HG03139 (cell line): ENCODE measurements around the gene MAP2.

ENCODE experiments used
- ATAC-seq: cut with Tn5 transposase; IDR thresholded peaks from one replicate; pipeline ENCODE4 v1.9.1; 2021; ENCODE audit not compliant: unreplicated experiment

The MAP2 gene

DNA sequence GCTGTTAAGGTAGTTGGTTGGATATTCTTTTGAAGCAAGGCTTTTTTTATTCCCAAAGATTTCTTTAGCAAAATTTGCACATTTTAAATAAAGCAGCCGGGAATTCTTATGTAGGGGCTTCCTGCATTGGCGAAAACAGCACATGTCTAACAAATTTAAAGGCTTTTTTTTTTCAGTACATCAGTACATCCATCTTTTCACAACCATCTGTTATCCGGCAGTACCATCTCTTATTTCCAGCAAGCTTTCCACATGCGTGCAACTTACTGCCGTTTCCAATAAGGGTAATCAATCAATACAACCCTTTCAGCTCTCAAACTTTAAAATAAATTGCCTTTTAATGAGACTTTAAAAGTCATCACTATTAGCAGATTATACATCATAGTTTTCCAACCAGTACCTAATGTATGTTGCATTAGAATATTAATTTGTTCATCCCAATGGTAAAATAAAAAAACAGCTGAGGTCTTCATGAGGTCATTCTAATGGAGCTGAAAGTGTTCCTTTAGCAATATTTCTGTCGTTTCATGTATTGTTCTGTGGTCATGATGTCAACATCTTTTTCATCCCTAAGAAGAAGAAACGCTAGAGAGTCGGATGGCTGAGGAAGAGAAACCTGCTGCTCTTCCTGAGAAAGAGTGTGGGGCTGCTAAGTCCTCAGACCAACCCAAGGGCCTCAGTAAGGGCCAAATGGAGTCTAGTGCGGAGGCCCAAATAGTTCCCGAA lies 266.3 kb downstream of the MAP2 start:
- ATAC-seq = no peak

DNA sequence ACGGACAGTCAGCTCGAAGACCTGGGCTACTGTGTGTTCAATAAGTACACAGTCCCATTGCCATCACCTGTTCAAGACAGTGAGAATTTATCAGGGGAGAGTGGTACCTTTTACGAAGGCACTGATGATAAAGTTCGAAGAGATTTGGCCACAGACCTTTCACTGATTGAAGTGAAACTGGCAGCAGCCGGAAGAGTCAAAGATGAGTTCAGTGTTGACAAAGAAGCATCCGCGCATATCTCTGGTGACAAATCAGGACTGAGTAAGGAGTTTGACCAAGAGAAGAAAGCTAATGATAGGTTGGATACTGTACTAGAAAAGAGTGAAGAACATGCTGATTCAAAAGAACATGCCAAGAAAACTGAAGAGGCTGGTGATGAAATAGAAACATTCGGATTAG lies 270.9 kb downstream of the MAP2 start:
- no peak for ATAC-seq

DNA sequence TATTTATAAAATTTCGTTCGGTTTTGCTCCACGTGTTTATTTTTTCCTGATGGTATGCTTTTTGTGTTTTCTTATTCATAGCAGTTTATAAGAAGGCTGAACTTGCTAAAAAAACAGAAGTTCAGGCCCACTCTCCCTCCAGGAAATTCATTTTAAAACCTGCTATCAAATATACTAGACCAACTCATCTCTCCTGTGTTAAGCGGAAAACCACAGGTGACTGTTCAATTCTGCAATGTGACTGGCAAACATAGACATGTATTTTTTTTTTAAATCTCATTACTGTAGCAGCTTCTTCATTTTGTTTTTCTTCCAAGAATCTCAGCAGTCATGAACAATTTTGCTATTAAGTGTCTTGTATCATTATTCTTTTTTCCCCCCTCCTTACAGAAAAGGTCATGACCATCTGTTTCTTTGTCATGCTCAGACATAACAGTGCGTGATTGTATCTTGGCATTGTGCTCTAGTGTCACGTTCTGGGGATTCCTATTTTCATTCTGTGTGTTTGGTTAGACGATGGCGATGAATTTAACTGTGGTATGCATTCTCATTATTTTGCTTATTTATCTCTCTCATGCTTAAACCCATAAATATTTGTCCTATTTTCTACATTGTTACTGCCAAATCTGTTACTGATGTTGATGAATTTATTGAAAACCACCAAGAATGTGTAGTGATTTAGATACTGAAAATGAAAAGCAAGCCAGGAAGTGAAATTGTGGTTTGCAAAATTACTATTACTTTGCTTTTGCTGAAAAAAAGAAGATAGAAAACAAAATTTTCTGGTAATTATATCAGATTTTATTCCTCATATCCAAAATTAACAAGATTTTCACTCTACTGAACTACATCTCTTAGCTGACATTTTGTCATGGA lies 273.2 kb downstream of the MAP2 start:
- ATAC-seq = peak; percentile 72

DNA sequence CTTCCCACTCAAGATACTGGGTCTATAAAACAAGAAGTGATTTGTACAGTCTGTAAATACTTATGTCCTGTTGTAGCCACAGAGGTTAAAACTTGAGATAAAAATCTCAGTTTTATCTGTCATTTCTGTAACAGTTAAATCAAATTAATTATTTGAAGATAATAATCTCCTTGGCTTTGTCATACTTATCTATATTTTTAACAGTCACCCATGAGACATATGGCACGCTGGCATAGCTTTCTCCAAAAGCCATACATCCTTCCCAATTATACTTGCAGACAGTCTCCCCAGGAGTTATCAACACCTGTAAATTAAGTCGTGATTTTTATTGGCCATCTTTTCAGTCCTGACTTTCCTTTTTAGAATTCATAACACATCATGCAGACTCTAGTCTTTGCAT lies 278.9 kb downstream of the MAP2 start:
- ATAC-seq = no peak

DNA sequence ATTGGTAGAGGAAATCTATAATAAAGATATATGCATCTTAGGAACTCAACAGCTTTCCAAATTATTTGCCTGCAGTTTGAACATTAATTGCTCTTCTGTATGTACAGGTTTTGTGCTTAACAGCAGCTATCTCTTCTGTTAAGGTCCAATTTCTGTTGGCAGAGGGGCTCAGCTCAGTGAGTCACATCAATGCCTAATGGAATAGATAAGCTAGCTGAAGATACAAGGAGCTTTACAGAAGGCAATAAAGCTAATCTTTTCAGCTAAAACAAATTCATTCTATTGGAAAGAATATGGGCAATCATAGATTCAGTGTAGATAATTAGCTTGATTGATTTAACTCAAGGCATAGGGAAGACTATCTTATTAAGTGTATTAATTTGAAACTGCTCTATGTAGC lies 289.4 kb downstream of the MAP2 start:
- ATAC-seq = no peak

DNA sequence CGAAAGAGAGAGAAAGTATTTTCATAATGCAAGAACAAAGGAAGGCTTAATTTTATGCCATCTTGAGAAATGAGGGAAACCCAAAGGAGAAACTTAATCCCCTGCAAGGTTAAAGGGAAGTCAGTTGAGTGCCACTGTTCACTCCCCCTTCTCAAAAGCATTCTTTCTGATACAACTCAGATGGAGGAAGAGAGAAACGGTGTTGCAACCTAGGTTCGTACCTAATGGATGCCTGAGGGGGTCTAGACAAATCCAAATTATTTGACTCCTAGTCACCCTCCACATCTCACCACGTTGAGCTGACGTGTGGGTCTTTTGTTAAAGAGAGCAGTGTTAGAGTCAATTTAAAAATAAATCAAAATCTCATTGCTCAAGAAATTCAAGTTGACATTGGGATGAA lies 295.2 kb downstream of the MAP2 start:
- ATAC-seq = no peak

DNA sequence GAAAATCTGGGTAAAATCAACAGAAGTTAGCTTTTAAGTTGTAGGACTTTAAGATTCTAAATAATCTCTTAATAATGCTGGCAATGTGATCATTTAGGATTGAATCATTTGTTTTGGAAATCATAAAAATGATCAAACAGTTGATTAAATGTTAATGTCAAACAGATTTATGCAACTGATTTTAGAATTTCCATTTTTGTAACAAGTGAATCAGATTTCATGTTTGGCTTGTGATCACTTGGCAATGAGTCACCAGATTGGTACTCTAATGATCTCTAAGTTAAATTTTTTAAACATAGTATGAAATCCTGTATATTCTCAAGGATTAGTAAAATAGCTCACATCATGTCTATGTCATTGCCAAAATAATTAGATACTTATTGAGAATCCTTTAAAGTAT lies 297.6 kb downstream of the MAP2 start:
- ATAC-seq = no peak

DNA sequence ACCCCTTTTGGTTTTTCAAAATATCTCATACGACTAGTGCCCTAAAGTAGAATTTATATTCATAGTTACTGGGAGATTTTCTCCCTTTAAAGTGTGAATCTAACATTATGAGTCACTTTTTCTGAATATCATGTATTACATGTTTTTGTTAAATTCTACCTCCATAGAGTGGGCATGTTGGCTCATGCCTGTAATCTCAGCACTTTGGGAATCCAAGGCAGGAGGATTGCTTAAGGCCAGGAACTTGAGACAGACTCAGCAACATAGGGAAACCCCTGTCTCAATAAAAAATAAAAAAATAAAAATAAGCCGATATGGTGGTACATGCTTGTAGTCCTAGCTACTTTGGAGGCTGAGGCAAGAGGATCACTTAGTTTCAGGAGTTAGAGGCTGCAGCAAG lies 302.5 kb downstream of the MAP2 start:
- ATAC-seq = no peak

DNA sequence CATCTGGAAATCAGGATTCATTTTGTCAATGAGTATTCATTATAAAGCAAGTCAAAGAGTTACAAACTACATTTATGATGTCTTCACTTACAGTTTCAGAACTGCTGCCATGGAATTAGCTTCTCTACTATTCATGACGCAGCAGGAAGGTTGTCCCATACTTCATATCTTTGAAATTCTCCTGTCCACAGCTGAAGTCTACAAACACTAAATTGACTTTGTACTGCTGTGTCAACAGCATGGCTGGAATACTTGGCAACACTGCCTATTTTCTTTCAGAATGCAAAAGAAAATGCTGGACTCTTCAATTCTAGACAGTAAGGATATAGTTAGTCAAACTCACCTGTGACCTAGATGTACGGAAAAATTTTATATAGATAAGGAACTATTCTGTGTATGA lies 303.2 kb downstream of the MAP2 start:
- ATAC-seq = no peak

DNA sequence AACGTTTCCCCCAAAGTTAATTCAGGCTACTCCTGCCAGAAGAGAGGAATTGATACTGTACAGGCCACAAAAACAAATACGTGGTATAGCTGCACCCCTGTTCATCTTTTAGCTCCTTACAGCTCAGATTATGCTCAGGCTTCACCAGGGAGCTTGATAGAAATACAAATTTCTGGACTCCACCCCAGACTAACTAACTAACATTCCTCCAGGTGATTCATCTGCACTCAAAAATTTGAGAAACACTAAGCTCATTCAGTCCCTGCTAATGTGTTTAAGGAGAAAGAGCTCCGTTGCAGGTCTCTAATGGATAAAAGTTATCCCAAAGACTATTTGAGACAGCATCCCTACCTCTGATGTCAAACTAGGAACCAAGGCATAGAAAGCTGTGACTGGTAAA lies 311.0 kb downstream of the MAP2 start:
- no peak for ATAC-seq

DNA sequence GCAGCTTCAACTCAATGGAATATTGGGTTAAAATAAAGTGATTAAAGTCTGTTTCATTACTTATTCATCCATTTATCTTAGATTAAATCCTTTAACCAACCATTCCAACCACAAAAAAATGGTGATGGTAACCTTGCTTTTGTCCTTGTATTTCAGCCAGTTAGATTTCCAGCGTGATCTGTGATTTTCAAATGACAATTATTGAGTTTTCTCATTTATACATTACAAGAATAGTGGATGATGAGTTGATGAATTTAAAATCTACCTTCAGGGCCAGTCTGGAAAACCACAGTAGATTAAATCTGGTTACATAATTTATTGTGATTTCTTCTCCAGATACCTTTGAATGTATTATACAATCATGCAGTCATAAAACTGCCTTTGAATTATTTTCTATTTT lies 318.1 kb downstream of the MAP2 start:
- ATAC-seq = no peak

DNA sequence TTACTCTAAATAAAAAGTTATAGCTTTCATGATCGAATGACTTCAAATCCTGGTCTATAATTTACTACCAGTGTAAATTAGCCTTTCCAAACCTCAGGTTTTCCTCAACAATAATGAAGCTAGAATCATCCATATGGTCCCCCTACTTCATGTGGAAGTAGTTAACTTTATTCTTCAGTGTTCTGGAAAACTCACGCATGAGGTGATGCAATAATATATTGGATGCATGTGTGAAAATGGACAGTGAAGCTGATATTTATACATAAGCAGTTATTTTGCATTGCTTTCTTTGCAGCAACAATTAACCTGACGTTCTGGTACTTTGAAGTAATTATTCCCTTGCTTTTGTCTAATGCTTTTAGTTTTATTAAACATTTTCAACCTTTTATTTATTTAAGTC lies 329.2 kb downstream of the MAP2 start:
- ATAC-seq = no peak

DNA sequence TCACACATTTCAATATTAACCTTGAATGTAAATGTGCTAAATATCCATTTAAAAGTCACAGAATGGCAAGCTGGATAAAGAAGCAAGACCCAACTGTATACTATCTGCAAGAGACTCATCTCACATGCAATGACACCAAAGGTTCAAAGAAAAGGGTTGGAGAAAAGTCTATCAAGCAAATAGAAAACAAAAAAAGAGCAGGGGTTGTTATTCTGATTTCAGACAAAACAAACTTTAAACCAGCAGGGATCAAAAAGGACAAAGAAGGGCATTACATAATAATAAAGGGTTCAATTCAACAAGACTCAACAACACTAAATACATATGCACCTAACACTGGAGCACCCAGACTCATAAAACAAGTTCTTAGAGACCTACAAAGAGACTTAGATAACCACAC lies 333.3 kb downstream of the MAP2 start:
- ATAC-seq = no peak

DNA sequence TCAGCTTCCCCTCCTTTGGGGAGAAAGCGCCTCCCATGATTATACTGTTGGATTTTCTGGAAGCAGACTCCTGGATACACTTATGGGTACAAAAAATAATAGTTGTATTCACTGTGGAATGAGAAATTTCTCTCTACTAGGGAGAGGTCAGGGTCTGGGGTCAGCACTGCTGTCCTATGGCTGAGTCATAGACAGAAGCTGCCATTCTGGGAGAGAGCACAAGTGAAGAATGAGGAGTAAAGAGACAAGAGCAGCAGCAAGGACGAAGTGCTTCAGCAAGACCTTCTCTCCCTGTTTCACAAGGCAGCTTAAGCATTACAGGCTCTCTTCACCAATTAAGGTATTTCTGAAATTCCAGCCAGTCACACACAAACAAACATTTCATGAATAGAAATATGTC lies 337.7 kb downstream of the MAP2 start:
- no peak for ATAC-seq

DNA sequence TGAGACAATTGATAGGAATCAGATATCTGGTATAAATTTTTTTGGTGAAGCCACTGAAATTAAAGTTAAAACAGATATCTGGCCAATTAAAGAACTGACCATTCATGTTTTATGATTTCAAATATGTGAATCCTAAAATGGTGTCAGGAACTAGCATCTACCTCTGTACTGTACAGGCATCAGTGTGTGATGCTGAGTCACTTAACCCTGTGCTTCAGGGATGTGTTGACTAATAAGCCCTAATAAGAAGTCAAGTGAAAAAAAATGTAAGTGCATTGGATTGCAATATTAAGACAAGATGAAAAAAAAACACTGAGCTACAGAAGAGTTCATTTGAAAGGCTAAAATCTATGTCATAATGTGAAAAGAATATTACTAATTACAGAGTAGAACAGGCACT lies 338.7 kb downstream of the MAP2 start:
- no peak for ATAC-seq

DNA sequence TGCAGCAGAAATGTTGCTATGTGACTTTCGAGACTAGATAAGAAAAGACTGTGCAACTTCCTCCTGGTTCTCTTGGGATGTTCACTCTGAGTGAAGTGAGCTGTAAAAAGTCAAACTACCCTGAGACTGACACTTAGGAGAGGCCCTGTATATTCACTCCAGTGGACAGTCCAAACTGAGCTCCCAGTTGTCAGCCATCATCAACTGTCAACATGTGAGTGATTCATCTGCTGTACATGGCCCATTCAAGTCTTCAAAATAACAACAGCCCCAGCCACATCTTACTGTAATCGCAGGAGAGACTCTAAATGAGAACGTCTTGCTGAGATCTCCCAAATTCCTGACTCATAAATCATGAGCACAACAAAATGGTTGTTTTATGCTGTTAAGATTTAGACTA lies 339.3 kb downstream of the MAP2 start:
- no peak for ATAC-seq

DNA sequence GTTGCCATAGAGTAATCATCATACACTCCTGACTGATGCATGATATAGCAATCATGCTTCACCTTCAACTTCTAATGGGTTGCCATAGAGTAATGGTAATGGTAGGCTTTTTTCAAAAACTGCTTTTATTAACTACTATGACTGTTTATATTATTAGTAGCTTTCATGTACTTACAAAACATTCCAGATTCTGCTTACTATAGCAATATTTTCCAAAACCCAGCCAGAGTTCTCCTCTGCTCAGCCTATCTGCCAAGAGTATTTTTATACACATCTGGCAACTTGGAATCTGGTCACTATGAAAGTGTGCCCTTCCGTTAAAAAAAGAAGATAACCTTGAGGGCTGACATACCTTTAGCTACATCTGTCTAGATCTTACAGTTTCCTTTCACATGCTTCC lies 342.8 kb downstream of the MAP2 start:
- no peak for ATAC-seq

DNA sequence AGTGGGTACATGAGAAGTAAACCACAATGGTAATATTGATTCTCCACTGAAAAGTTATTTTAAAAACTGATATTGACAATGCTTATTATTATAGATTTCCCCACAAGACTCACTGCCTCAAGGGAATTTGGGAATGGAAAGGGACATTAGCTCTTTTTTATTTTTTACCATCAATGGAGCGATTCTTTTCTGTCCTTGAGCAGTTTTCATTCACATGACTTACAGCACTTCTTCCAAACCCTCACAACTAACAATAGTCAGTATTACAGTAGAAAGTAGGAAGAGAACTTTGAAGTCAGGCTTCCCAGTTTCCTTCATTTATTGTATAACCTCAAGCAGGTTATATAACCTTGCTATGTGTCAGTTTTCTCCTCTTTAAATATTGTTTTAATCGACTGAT lies 343.5 kb downstream of the MAP2 start:
- ATAC-seq = no peak

DNA sequence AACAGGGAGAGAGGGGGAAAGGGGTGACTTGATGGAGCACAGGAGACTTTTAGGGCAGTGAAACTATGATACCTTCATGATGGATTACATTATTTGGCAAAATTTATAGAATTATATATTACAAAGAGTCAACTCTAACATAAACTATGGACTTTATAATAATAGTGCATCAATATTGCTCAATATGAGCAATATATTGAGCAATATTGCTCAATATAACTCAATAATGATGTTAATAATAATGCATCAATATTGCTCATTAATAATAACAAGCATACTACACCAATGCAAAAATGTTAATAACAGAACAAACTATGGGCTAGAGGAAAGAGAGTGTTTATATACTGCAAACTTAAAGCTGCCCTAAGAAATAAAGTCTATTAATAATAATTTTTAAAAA lies 344.7 kb downstream of the MAP2 start:
- ATAC-seq = no peak

DNA sequence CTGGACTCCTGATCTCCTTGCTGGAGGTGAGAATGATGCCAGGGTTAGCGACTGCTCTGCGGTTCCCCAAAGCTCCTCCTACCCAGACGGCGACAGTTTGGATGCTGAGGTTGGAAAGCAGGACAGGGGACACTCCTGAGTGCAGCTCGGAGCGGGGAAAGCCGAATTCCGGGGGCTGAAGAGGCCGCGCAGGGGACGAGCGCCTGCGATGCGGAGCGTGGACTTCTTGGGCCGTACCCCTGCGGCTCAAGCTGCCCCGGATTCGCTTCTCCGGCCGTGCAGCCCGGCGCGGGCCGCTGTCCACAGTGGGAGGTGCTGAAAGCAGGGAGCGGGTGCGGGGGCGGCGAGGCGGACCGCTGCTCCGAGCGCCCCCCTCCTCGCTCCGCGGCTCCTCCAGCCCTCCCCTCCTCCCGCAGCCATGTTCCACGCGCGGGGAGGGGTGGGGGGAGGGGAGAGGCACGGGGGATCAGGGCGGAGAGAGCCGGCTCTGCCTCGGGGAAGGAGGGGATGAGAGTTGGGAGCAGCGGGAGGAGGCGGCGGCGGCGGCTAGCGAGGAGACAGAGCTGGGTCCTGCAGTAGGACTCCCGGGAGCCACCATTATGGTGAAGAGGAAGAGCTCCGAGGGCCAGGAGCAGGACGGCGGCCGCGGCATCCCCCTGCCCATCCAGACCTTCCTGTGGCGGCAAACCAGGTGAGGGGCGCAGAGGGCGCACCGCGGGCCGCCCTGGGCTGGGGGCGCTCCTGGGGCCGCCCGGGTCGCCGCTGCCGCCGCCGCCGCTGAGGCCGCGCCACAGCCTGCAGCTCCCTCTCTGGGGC lies 347.8 kb downstream of the MAP2 start, which contains the start of gene UNC80:
UNC80 (plus strand) TSS at position 359 of the 816 bp plus-strand sequence; CDS start at position 600, 241 bp downstream.
- ATAC-seq = no peak

DNA sequence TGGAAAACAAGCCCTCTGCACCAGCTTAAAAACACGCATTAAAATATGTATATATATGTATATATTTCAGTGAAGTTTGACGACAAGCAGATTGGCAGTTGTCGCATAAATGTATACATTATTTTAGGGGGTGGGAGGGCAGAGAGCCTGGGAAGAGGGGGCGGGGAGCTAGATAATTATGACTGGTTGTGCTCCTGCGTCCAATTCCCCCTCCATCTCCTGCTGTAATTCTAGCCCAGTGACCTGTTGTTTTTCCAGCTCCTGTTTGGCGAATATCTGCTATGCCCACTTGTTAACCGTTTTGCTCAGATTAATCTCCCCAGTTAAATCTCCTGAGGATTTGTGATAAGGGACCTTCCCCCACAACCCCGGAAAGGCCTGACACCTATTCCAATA lies 348.4 kb downstream of the MAP2 start:
- no peak for ATAC-seq

DNA sequence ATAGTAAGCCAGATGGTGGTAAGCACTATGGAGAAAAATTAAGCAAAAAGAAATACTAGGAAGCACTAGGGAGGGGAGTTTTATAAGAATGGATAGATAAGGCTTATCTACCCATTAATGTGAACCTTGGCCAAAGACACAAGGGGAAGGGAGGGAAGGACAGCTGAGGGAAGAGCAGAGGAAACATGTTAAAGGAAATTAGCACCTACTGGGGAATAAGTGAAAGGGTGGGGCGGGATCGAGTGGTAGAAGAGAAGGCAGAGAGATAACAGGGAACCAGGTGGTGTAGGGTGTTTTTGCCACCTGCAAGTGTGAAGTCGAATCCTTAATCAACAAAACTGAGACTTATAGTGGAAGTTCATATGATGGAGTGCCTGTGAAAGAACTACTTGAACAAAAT lies 349.5 kb downstream of the MAP2 start:
- no peak for ATAC-seq
